ENCODE results near the gene TIMP4.

TIMP4 gene

DNA sequence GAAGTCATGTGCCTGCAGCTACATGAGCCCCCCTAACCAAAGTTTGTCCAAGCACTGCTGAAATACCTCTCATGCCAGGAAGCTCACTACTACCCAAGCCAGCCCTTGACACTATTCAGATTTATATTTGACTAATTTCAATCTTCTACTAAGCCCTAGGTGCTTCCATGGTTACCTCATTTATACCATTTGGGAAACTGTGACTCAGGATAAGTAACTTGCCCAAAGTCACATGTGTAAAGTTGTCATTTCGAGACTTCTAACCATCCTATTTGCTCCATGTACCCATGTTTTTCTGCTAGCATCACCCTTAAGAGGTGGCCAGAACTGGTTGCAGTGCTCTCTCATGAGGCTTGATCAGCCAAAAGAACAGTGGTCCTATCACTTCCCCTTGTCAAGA is 20.7 kb upstream of the TIMP4 start:
- ATAC-seq (ENCODE audit: low read depth) (no peak), DNase-seq (ENCODE audit: low spot score in 2 of 2) (no peak)
- Mint-ChIP-seq H3K27ac (no peak overlapping the region), H3K9me3 (peaks cover 1% of the 10 kb centered on the region), H3K4me3 (no peak overlapping the region), H3K36me3 (peaks cover 2% of the 10 kb centered on the region), H3K27me3 (no peaks in the 10 kb centered on the region), H3K4me1 (no peaks in the 10 kb centered on the region)

DNA sequence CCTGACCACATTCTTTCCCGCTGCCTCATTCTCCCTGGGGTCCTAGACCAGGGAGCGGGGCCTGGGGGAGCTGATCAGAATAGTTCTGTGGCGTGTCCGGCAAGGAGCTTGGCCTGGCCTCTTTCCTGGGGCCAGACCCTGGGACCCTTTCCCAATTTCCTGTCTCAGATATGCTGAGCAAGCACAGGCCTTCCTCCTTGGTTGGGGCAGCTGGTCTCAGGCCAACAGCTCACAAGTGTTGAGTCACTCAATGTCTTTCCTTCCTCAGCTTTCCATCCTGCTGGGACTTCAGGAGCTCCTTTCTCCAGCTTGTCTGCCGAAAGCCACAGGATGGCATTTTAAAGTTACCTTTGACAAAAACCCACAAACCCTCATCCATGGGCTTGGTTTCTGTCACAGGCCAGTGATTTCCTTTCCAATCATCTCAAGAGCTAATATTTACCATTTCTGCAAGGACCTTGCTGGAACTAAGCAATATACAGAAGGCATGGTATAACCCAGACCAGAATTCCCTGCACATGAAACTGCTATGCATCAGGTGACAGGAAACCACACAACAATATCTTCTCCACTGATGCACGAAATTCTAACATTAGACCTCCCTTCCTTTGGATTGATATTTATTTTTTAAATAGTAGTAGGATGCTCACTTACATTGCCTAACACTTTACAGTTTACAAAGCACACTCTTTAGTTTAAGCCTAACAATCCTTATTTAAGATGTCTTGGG is 19.5 kb upstream of the TIMP4 start:
- ATAC-seq (ENCODE audit: low read depth) (no peak), DNase-seq (ENCODE audit: low spot score in 2 of 2) (no peak)
- Mint-ChIP-seq H3K9me3 (peaks cover 8% of the 10 kb centered on the region), H3K36me3 (peaks cover 6% of the 10 kb centered on the region), H3K27ac (no peak overlapping the region), H3K4me3 (no peak overlapping the region), H3K27me3 (no peaks in the 10 kb centered on the region), H3K4me1 (no peaks in the 10 kb centered on the region)

DNA sequence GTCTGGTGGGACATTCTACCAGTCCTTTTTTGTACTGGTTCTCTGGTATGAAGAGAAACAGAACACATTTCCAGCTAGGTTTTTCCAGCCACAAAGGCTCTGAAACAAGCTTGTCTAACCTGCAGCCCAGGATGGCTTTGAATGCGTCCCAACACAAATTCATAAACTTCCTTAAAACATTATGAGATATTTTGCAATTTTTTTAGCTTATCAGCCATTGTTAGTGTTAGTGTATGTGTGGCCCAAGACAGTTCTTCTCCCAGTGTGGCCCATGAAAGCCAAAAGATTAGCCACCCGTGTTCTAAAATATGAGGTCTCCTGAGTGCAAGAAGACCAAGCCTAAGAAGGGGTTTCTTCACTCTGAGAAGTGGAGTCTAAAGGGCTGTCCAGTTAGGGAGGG is 18.4 kb upstream of the TIMP4 start:
- ATAC-seq (ENCODE audit: low read depth) = no peak
- no peak for DNase-seq (ENCODE audit: low spot score in 2 of 2)
- H3K36me3 Mint-ChIP-seq = peaks cover 7% of the 10 kb centered on the region
- H3K27ac Mint-ChIP-seq = no peak overlapping the region
- no peaks in the 10 kb centered on the region for H3K27me3 Mint-ChIP-seq
- H3K9me3 Mint-ChIP-seq = peaks cover 14% of the 10 kb centered on the region
- H3K4me3 Mint-ChIP-seq = no peak overlapping the region
- no peaks in the 10 kb centered on the region for H3K4me1 Mint-ChIP-seq

DNA sequence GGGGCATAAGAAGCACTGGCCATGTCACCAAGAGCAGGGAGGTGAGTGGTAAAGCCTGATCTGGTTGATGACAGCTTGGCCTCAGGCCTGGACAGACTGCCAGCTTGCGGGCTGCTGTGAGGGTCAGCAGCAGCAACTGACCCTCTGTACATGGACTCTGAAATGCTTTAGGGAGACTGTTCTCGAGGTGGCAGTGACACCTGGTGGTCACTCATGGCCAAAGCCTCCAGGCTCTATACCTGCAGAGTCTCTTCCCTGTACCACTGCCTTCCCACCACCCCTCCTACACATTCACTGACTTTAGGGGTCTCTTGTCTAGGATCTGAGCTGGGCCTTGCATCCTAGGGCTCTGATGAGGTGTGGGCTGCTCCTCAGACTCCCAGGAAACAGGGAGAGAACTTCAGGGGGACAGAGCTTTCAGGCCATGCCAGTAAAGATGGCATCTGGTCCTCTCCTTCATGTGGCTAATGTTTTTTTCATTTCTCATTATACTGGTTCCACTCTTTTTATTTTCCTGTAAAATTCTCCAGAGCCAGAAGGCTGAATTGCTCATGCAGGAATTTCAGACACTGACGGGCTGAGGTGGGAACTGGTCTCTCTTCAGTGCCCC is 17.2 kb upstream of the TIMP4 start:
- Mint-ChIP-seq H3K27me3 (no peaks in the 10 kb centered on the region), H3K27ac (no peak overlapping the region), H3K4me3 (no peak overlapping the region), H3K4me1 (no peaks in the 10 kb centered on the region), H3K9me3 (peaks cover 16% of the 10 kb centered on the region), H3K36me3 (peaks cover 7% of the 10 kb centered on the region)
- DNase-seq (ENCODE audit: low spot score in 2 of 2) = peak; percentile 5 to 16
- peak; percentile 31 for ATAC-seq (ENCODE audit: low read depth)

DNA sequence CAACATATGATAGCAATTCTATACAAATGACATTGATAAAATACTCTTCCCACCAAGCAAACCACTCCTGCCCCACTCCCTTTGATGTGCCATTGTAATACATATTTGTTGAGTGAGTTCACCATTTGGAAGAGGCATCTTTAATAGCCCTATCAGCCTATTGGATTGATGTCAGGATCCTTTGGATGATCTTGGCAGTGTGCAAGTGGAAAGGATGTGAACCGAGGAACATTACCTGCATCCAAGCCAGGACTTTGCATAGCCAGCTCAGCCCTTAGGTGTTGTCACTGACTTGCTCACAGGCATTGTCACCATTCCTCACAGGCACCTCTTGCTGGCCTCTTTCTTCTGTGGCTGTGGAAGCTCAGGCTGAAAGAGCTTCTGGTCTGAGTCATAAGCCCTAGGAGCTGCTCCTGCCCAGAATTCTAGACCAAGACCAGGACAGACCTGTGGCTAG is 16.5 kb upstream of the TIMP4 start:
- Mint-ChIP-seq H3K4me1 (no peaks in the 10 kb centered on the region), H3K27ac (no peak overlapping the region), H3K4me3 (no peak overlapping the region), H3K9me3 (peaks cover 16% of the 10 kb centered on the region), H3K27me3 (no peaks in the 10 kb centered on the region), H3K36me3 (peaks cover 7% of the 10 kb centered on the region)
- no peak for DNase-seq (ENCODE audit: low spot score in 2 of 2)
- ATAC-seq (ENCODE audit: low read depth) = no peak

DNA sequence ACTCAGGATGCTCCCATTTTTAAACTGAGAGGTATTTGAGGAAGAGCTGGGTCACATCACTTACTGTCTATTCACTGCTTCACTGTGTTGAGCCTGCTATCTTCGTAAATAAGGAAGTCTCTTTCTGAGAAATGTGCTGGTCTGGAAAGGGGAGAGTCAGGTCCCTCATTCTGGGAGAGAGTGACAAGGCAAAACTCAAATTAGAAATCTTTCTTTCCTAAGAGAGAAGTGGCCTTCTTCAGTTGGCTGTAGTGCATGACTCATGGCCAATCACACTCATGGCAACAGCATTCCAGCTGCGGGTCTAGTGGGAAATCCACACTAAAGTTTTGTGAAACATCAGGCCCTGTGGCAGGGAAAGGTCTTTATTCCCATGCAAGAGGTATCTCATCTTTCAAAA is 11.5 kb upstream of the TIMP4 start:
- Mint-ChIP-seq H3K27ac (no peak overlapping the region), H3K27me3 (peaks cover 3% of the 10 kb centered on the region), H3K4me3 (no peak overlapping the region), H3K9me3 (peaks cover 16% of the 10 kb centered on the region), H3K36me3 (peaks cover 7% of the 10 kb centered on the region), H3K4me1 (no peaks in the 10 kb centered on the region)
- ATAC-seq (ENCODE audit: low read depth) (no peak), DNase-seq (ENCODE audit: low spot score in 2 of 2) (no peak)

DNA sequence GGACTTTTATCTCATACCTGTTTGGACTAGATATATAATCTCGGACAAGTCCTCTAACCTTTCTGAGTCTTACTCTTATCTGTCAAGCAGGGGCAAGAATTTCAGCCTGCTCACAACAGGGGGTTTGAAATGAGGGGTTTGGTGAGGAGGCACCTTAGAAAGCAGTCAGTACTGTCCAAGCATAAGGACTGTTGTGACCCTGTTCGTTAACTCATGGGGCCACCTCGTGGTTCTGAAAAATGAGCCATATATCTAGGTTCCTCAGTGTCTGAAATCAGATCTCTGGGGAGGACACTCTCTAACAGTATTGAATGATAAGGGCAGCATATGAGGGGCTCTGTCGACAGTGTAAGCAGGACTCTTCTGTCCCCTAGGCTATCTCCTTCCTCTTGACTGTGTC is 7.2 kb upstream of the TIMP4 start:
- Mint-ChIP-seq H3K36me3 (no peaks in the 10 kb centered on the region), H3K27me3 (peaks cover 6% of the 10 kb centered on the region), H3K27ac (no peak overlapping the region), H3K4me1 (no peaks in the 10 kb centered on the region), H3K4me3 (no peak overlapping the region), H3K9me3 (no peaks in the 10 kb centered on the region)
- DNase-seq (ENCODE audit: low spot score in 2 of 2) = no peak
- ATAC-seq (ENCODE audit: low read depth) = no peak

DNA sequence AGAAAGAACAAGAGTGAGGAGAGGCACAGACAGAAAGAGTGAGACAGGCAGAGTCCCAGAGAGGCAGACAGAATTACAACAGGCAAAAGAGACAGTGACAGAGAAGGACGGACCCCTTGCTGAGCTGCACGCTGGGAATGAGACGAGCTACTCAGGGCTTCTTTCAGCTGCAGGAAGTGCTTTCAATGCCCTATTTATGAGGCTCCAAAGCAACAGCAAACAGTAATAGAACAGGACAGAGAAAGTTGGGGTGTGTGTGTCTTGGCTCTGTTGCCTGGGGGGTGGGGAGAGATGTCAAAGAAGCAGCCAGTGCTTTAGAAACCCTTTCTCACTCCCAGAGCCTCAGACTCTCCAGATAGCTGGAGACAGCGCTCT is 502 bp upstream of the TIMP4 start:
- no peaks in the 10 kb centered on the region for H3K36me3 Mint-ChIP-seq
- no peak overlapping the region for H3K27ac Mint-ChIP-seq
- H3K4me3 Mint-ChIP-seq = no peak overlapping the region
- peaks cover 11% of the 10 kb centered on the region for H3K27me3 Mint-ChIP-seq
- no peaks in the 10 kb centered on the region for H3K9me3 Mint-ChIP-seq
- H3K4me1 Mint-ChIP-seq = no peaks in the 10 kb centered on the region
- ATAC-seq (ENCODE audit: low read depth) (no peak), DNase-seq (ENCODE audit: low spot score in 2 of 2) (no peak)

DNA sequence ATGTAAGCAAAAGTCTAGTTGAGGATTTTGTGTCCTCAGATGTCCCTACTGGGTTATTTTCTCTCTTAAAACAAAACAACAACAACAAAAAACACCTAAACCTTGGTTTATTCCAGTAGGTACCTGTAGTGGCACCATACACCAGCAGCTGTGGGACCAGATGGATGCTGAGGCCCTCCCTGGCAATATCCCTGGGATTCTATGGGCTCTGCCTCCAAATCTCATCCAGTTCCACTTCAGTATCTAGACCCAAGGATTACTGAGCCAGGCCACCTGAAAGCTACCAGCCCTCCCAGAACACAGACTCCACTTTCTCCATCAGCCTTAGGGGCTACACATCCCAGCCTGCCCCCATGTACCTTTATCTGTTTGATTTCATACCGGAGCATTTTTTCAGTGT is 1.7 kb downstream of the TIMP4 start:
- no peak for ATAC-seq (ENCODE audit: low read depth)
- DNase-seq (ENCODE audit: low spot score in 2 of 2) = no peak
- Mint-ChIP-seq H3K4me3 (no peak overlapping the region), H3K27me3 (peaks cover 10% of the 10 kb centered on the region), H3K27ac (no peak overlapping the region), H3K36me3 (no peaks in the 10 kb centered on the region), H3K4me1 (no peaks in the 10 kb centered on the region), H3K9me3 (no peaks in the 10 kb centered on the region)

DNA sequence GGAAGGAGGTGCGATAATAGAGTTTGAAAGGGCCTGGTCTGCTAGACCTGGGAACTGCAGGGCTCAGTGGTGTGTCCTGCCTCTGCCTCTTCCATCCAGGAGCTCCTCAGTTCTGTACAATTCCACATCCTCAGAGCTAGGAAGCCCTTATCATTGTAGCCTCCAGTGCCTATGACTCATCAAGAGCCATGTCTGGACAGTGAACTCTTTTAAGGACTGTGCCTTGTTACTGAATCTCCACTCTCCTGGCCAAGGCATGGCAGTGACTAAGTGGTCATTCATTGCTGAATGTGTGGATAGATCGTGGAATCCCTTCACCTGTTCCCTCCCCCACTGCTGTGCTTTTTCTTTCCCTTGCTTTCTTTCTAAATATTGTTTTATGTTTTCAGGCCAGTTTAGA is 2.9 kb downstream of the TIMP4 start:
- no peak overlapping the region for H3K27ac Mint-ChIP-seq
- H3K27me3 Mint-ChIP-seq = peaks cover 10% of the 10 kb centered on the region
- ATAC-seq (ENCODE audit: low read depth) = no peak
- no peaks in the 10 kb centered on the region for H3K36me3 Mint-ChIP-seq
- no peak overlapping the region for H3K4me3 Mint-ChIP-seq
- H3K4me1 Mint-ChIP-seq = no peaks in the 10 kb centered on the region
- H3K9me3 Mint-ChIP-seq = no peaks in the 10 kb centered on the region
- no peak for DNase-seq (ENCODE audit: low spot score in 2 of 2)

DNA sequence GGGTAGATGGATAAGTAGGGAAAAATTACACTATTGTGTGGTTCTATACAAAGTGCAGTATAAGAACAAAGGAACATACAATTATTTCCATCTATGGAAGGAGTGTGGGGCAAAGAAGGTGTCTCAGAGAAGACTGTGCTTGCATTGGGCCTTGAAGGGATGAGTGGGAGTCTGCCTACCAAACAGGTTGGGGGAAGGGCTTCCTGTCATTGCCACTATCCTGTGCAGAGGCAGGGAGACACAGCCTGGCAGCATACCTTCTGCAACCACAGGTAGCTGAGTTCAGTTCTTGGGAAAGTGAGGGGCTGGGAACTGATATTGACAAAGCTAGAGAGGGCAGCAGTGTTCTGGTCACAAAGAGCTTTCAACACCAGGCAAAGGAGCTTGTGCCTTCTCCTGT is 3.4 kb downstream of the TIMP4 start:
- no peaks in the 10 kb centered on the region for H3K4me1 Mint-ChIP-seq
- no peaks in the 10 kb centered on the region for H3K36me3 Mint-ChIP-seq
- no peak for DNase-seq (ENCODE audit: low spot score in 2 of 2)
- no peaks in the 10 kb centered on the region for H3K9me3 Mint-ChIP-seq
- H3K4me3 Mint-ChIP-seq = no peak overlapping the region
- peaks cover 12% of the 10 kb centered on the region for H3K27me3 Mint-ChIP-seq
- H3K27ac Mint-ChIP-seq = no peak overlapping the region
- ATAC-seq (ENCODE audit: low read depth) = no peak

DNA sequence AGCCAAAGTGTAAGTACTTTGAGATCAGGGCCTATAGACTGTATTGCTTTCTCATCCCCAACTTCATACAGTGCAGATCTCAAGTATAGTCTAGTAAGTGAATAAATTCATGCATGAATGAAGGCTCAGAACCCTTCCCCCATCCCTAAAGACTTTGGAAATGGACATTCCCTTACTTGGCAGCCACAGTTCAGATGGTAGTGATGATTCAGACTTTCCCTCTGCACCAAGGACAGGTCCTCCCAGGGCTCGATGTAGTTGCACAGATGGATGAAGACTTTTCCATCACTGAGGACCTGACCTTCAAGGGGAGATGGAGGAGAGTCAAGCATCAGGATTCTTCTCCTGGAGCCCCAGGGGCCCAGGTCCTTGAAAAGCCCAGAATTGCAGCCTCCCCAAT is 4.6 kb downstream of the TIMP4 start:
- no peaks in the 10 kb centered on the region for H3K4me1 Mint-ChIP-seq
- no peak overlapping the region for H3K4me3 Mint-ChIP-seq
- no peaks in the 10 kb centered on the region for H3K36me3 Mint-ChIP-seq
- no peak for ATAC-seq (ENCODE audit: low read depth)
- peaks cover 13% of the 10 kb centered on the region for H3K27me3 Mint-ChIP-seq
- H3K9me3 Mint-ChIP-seq = no peaks in the 10 kb centered on the region
- H3K27ac Mint-ChIP-seq = no peak overlapping the region
- DNase-seq (ENCODE audit: low spot score in 2 of 2) = no peak

DNA sequence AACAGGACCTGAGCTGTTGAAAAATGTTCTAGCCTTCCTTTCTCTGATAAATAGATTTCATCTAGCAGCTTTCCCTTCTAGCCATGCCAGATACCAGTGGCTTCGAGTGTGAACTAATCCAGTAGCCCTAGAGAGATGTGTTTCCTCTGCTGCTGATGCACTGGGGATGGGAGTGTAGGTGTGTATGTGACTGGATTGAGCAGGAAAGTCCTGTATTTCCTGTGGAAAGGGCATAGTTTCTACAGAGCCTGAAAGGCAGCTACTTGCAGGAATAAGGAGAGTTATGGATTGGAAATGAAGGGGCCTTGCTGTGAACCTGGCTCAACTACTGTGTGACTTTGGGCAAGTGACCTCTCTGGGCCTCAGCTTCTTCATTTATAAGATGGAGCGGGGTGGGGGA is 8.6 kb downstream of the TIMP4 start:
- Mint-ChIP-seq H3K4me1 (no peaks in the 10 kb centered on the region), H3K27ac (no peak overlapping the region), H3K4me3 (no peak overlapping the region), H3K36me3 (no peaks in the 10 kb centered on the region), H3K9me3 (no peaks in the 10 kb centered on the region), H3K27me3 (peaks cover 10% of the 10 kb centered on the region)
- DNase-seq (ENCODE audit: low spot score in 2 of 2) = no peak
- no peak for ATAC-seq (ENCODE audit: low read depth)

DNA sequence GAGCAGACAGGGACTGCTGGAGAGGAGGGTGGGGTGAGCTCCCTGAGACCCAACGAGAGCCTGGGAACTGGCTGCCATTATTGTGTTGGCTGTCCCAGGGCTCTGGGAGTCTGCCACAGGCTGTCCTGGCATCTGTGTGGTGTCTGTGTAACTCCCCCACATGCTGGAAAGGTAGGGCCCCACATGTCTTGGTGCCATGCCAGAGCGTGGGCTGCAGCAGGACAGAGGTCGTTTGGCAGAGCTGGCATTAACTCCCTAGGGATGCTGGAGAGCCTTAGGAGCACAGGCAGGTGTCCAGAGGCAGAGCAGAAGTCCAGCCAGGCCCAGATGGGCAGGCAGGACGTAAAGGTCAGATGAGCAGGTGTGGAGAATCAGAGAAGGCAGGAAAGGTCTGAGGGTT is 9.7 kb downstream of the TIMP4 start:
- Mint-ChIP-seq H3K9me3 (no peaks in the 10 kb centered on the region), H3K36me3 (no peaks in the 10 kb centered on the region), H3K27ac (no peak overlapping the region), H3K4me3 (no peak overlapping the region), H3K27me3 (peaks cover 10% of the 10 kb centered on the region), H3K4me1 (no peaks in the 10 kb centered on the region)
- DNase-seq (ENCODE audit: low spot score in 2 of 2) = no peak
- ATAC-seq (ENCODE audit: low read depth) = no peak
